Glutamatergic neuron (in vitro differentiated cells): ENCODE measurements around the gene TDRD1. TPM values are rescaled to one million over a fixed set of nuclear protein-coding genes. Genes with fewer than 3 reads are reported as not detected.

Source experiments
- DNase-seq: peaks from one replicate; pipeline ENCODE4 v3.0.0; 2022
- H3K27ac Mint-ChIP-seq: one replicate; pipeline ENCODE4 v1.8.0; 2020; ENCODE audit warnings: mild to moderate bottlenecking, mixed read lengths, inconsistent platforms; ENCODE audit not compliant: unreplicated experiment
- H3K27me3 Mint-ChIP-seq: one replicate; pipeline ENCODE4 v1.8.0; 2020; ENCODE audit warnings: mild to moderate bottlenecking, moderate library complexity, mixed read lengths, inconsistent platforms; ENCODE audit not compliant: unreplicated experiment
- H3K36me3 Mint-ChIP-seq: one replicate; pipeline ENCODE4 v1.8.0; 2020; ENCODE audit warnings: mild to moderate bottlenecking, mixed read lengths, inconsistent platforms; ENCODE audit not compliant: unreplicated experiment
- H3K4me1 Mint-ChIP-seq: one replicate; pipeline ENCODE4 v1.8.0; 2020; ENCODE audit warnings: mild to moderate bottlenecking, low read depth, mixed read lengths, inconsistent platforms; ENCODE audit not compliant: unreplicated experiment
- H3K4me3 Mint-ChIP-seq: one replicate; pipeline ENCODE4 v1.8.0; 2020; ENCODE audit warnings: mild to moderate bottlenecking, mixed read lengths, inconsistent platforms; ENCODE audit not compliant: unreplicated experiment
- H3K9me3 Mint-ChIP-seq: one replicate; pipeline ENCODE4 v1.8.0; 2020; ENCODE audit warnings: mild to moderate bottlenecking, moderate library complexity, mixed read lengths, inconsistent platforms; ENCODE audit not compliant: unreplicated experiment
- CTCF ChIP-seq: fragments of 200-600 bp; sonication (generic); IDR thresholded peaks from one replicate; pipeline ENCODE4 v1.5.0; 2021; ENCODE audit not compliant: partially characterized antibody, unreplicated experiment
- total RNA-seq: library from RNA; stranded (reverse); fragmentation: NEBNext Ultra II Directional; extraction: Animal tissue kit (Norgen Biotek cat#: 25700); gene quantifications from one replicate; pipeline ENCODE4 v1.2.1, GENCODE V29; 2021; ENCODE audit not compliant: unreplicated experiment

TDRD1 gene
- total RNA-seq, 1 donor from 2014 or later = not detected

GRCh38 chr10:114189700-114190099 is 10.5 kb downstream of the TDRD1 start:
- no peaks in the 10 kb centered on the region for H3K36me3 Mint-ChIP-seq
- no peaks in the 10 kb centered on the region for H3K27me3 Mint-ChIP-seq
- no peaks in the 10 kb centered on the region for H3K9me3 Mint-ChIP-seq
- no peak overlapping the region for H3K27ac Mint-ChIP-seq
- H3K4me3 Mint-ChIP-seq = no peak overlapping the region
- TF ChIP-seq CTCF = no peak
- no peak for DNase-seq
- H3K4me1 Mint-ChIP-seq = no peaks in the 10 kb centered on the region

- no peaks in the 10 kb centered on the region for H3K36me3 Mint-ChIP-seq
- no peaks in the 10 kb centered on the region for H3K27me3 Mint-ChIP-seq
- DNase-seq = no peak
- no peaks in the 10 kb centered on the region for H3K9me3 Mint-ChIP-seq
- TF ChIP-seq CTCF = no peak
- no peak overlapping the region for H3K27ac Mint-ChIP-seq
- no peaks in the 10 kb centered on the region for H3K4me1 Mint-ChIP-seq
- no peak overlapping the region for H3K4me3 Mint-ChIP-seq
These were observed 15.9 kb downstream of the TDRD1 start for GRCh38 chr10:114195079-114195478.

GRCh38 chr10:114199239-114199638 is 20.1 kb downstream of the TDRD1 start:
- H3K27me3 Mint-ChIP-seq = no peaks in the 10 kb centered on the region
- H3K9me3 Mint-ChIP-seq = no peaks in the 10 kb centered on the region
- TF ChIP-seq CTCF = no peak
- H3K27ac Mint-ChIP-seq = no peak overlapping the region
- H3K36me3 Mint-ChIP-seq = no peaks in the 10 kb centered on the region
- no peak overlapping the region for H3K4me3 Mint-ChIP-seq
- no peak for DNase-seq
- H3K4me1 Mint-ChIP-seq = no peaks in the 10 kb centered on the region

- no peak for DNase-seq
- Mint-ChIP-seq H3K4me1 (no peaks in the 10 kb centered on the region), H3K36me3 (no peaks in the 10 kb centered on the region), H3K4me3 (no peak overlapping the region), H3K9me3 (no peaks in the 10 kb centered on the region), H3K27ac (no peak overlapping the region), H3K27me3 (no peaks in the 10 kb centered on the region)
- TF ChIP-seq CTCF = no peak
These were observed 23.7 kb downstream of the TDRD1 start for GRCh38 chr10:114202812-114203211.

GRCh38 chr10:114206902-114207301 is 27.7 kb downstream of the TDRD1 start:
- H3K4me3 Mint-ChIP-seq = no peak overlapping the region
- no peak for TF ChIP-seq CTCF
- no peaks in the 10 kb centered on the region for H3K27me3 Mint-ChIP-seq
- H3K27ac Mint-ChIP-seq = no peak overlapping the region
- no peaks in the 10 kb centered on the region for H3K36me3 Mint-ChIP-seq
- no peaks in the 10 kb centered on the region for H3K9me3 Mint-ChIP-seq
- no peaks in the 10 kb centered on the region for H3K4me1 Mint-ChIP-seq
- no peak for DNase-seq
